Measurements from ENCODE around the gene NPAS3. TPM values are rescaled to one million over a fixed set of nuclear protein-coding genes. Genes with fewer than 3 reads are reported as not detected.

The NPAS3 gene
- total RNA-seq, 4 donors from 2014 or later, result 4.0 to 12.2 (median 5.6) TPM

GRCh38 chr14:33661101-33661500, 722.4 kb downstream of the NPAS3 start:
- no peaks in the 10 kb centered on the region for H3K27me3 ChIP-seq
- no peaks in the 10 kb centered on the region for H3K4me1 ChIP-seq
- H3K36me3 ChIP-seq, result no peaks in the 10 kb centered on the region
- no peaks in the 10 kb centered on the region for H3K9me3 ChIP-seq
- no peak overlapping the region for H3K4me3 ChIP-seq (replicated peaks in 1 of 3)
- intact Hi-C loops (cut with DNase I), result no loop called here
- no peak for DNase-seq
- no peak overlapping the region for H3K27ac ChIP-seq
- no peak for TF ChIP-seq CTCF (IDR thresholded peaks at IDR 0.05)
- no peak for TF ChIP-seq POLR2A (IDR thresholded peaks at IDR 0.05)
- WGBS, 2 donors, result 85 to 86% methylated on average over 3 of the region's 3 CpGs

GRCh38 chr14:33668066-33668465, 729.4 kb downstream of the NPAS3 start:
- 96 to 97% methylated on average over 4 of the region's 4 CpGs for WGBS, 2 donors
- no peak for DNase-seq
- intact Hi-C loops (cut with DNase I), result no loop called here
- H3K27ac ChIP-seq, result no peak overlapping the region
- no peak overlapping the region for H3K4me3 ChIP-seq (replicated peaks in 1 of 3)
- H3K27me3 ChIP-seq, result no peaks in the 10 kb centered on the region
- H3K4me1 ChIP-seq, result peaks cover 3 to 10% of the 10 kb centered on the region in 2 donors
- TF ChIP-seq POLR2A (IDR thresholded peaks at IDR 0.05), result no peak
- no peak for TF ChIP-seq CTCF (IDR thresholded peaks at IDR 0.05)
- no peaks in the 10 kb centered on the region for H3K9me3 ChIP-seq
- H3K36me3 ChIP-seq, result no peaks in the 10 kb centered on the region

GRCh38 chr14:33669111-33669510, 730.4 kb downstream of the NPAS3 start:
- 84 to 86% methylated on average over 2 of the region's 2 CpGs for WGBS, 2 donors
- TF ChIP-seq POLR2A (IDR thresholded peaks at IDR 0.05) (no peak), CTCF (IDR thresholded peaks at IDR 0.05) (no peak)
- Histone ChIP-seq H3K27ac (no peak overlapping the region), H3K4me1 (peaks cover 3 to 10% of the 10 kb centered on the region in 2 donors), H3K27me3 (no peaks in the 10 kb centered on the region), H3K9me3 (no peaks in the 10 kb centered on the region), H3K4me3 (replicated peaks in 1 of 3) (no peak overlapping the region), H3K36me3 (no peaks in the 10 kb centered on the region)
- intact Hi-C loops (cut with DNase I), result no loop called here
- no peak for DNase-seq

GRCh38 chr14:33670235-33670634, 731.6 kb downstream of the NPAS3 start:
- intact Hi-C loops (cut with DNase I), result no loop called here
- 95 to 96% methylated on average over 5 of the region's 5 CpGs for WGBS, 2 donors
- no peak for DNase-seq
- Histone ChIP-seq H3K4me1 (peaks cover 3 to 10% of the 10 kb centered on the region in 2 donors), H3K4me3 (replicated peaks in 1 of 3) (no peak overlapping the region), H3K27me3 (no peaks in the 10 kb centered on the region), H3K9me3 (no peaks in the 10 kb centered on the region), H3K27ac (no peak overlapping the region), H3K36me3 (no peaks in the 10 kb centered on the region)
- TF ChIP-seq POLR2A (IDR thresholded peaks at IDR 0.05), result no peak
- no peak for TF ChIP-seq CTCF (IDR thresholded peaks at IDR 0.05)

- DNase-seq, result no peak
- no peaks in the 10 kb centered on the region for H3K9me3 ChIP-seq
- no peaks in the 10 kb centered on the region for H3K27me3 ChIP-seq
- H3K4me3 ChIP-seq (replicated peaks in 1 of 3), result no peak overlapping the region
- 36 to 41% methylated on average over 1 of the region's 1 CpG for WGBS, 2 donors
- TF ChIP-seq CTCF (IDR thresholded peaks at IDR 0.05), result no peak
- TF ChIP-seq POLR2A (IDR thresholded peaks at IDR 0.05), result no peak
- H3K27ac ChIP-seq, result no peak overlapping the region
- intact Hi-C loops (cut with DNase I), result no loop called here
- H3K36me3 ChIP-seq, result no peaks in the 10 kb centered on the region
- peaks cover 3 to 10% of the 10 kb centered on the region in 2 donors for H3K4me1 ChIP-seq
Measured at GRCh38 chr14:33671556-33671955, 732.9 kb downstream of the NPAS3 start.
